A172 (cell line): ENCODE measurements around the gene ST6GALNAC2. TPM values are rescaled to one million over a fixed set of nuclear protein-coding genes. Genes with fewer than 3 reads are reported as not detected.
A peak's percentile ranks its signal among the peaks of the same experiment; 100 is the strongest.
"Not testable (repeated sequence)": the region's sequence is repeated elsewhere in the genome, so short reads cannot be mapped to it uniquely, and the experiment has no call there.

ENCODE experiments used
- DNase-seq: peaks from one replicate; pipeline ENCODE4 v3.0.0-alpha.2; 2015; ENCODE audit warnings: low spot score
- total RNA-seq: library from RNA; depleted of rRNA; stranded (reverse); fragments of >200 nt; shearing (Covaris generic); gene quantifications from 2 replicates; pipeline ENCODE4 v1.2.3, GENCODE V29; 2014; rRNA removed

The ST6GALNAC2 gene
- 5.1 and 6.8 TPM in 2 replicates for total RNA-seq

DNA sequence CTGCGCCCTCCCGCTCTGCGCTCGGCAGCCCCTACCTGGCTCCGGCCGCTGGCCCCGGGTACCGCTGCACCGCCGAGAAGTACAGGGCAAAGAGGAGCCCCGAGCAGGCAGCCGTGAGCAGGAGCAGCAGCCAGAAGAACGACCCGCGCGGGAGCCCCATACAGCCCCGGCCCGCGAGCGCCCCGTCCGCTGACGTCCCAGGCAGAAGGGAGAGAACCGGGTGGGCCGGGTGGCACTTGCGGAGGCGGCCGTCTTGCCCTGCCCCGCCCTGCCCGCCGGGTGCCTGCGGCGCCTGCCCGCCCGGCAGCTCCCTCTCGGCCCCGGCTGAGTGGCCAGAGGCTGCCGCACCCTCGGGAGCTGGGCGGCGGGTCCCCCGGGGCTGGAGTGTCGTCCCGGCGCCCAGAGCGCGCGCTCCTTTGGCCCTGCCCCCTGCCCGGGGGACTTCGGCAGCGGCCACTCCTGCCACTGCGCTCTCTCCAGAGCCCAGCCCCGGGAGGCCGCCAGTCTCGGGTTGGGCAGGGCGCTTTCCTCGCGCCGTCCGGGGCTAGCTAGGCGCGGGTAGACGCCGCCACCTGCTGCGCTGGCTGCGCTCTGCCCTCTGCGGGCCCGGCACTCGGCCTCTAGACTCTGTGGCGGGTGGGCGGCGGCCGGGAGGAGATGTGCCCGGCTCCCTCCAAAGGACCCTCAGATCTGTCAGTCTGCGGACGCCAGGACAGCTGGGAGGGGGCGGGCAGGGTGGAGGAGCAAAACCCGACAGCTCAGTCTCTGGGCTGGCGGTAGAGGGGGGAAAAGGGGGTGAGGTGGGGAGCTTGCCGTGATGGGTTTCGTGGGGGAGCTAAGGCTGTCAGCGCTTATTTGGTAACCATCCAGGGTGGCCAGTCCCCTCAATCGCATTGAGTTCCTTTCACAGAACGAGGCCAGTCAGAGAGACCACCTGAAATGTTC, at the start of gene ST6GALNAC2:
Gene ST6GALNAC2 (minus strand): TSS at position 212 of the 945 bp plus-strand sequence. CDS start 52 bp downstream, at position 160.
- peak; percentile 53 for DNase-seq

- DNase-seq: no peak
Measured at GRCh38 chr17:76635039-76635438, 49.4 kb upstream of the ST6GALNAC2 start.

DNA sequence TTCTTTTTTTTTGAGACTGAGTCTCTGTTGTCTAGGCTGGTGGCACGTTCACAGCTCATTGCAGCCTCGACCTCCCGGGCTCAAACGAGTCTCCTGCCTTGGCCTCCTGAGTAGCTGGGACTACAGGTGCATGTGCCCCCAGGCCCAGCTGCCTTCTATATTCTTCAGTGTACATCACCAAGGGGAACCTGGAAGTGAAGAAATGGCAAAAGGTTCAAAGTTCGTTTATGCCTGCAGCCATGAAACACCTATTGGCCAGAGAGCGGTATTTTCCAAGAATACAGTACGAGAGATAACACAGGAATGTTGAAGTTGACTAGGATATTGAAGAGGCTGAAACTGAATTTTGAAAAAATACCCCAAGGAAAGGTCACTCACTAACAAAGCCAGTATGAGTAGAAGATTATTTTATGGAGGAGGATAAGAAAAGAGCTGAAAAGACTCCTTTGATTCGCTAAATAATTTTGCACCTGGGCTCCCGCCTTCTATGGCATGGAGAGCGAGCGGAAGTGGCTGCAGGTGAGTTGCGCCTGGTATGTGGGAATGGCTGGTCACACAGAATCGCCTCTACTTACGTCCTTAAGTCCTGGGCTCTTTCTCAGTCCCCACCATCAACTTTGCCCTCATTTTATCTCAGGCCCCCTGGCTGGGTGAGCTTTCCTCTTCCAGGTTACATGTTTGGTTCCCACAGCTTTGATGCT, 48.1 kb upstream of the ST6GALNAC2 start:
- no peak for DNase-seq

DNA sequence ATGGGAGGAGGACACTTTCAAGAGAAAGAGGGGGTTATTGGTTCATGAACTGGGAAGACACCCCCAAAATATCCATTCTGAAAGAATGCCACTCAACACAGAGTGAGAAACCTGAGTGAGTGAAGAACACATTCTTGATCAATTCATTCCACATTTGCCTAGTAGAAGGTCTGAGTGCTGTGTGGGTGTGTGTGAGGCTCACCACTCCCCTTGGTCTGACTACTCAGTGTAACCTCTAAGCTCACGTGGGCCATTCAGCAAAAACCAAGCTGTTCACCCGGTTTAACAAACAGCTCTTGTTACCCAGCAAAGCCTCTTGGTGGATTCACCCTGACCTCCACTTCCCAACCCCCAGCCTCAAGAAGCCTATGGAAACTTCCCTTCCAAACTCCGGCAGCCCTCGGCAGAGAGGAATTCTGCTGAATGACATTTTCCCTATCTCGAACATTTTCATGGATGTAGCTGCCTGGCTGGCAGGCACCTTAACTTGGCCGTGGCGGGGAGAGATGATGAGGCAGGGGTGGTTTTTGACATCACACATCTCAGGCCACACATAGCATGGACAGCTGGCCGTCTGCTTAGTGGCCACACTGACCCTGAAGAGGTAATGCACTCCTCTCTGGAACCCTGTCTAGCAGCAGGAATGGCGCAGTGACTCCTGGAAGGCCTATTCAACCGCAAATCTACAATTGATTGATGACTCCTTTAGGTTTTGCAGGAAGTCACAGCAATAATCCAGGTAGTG, 46.3 kb upstream of the ST6GALNAC2 start:
- no peak for DNase-seq

DNA sequence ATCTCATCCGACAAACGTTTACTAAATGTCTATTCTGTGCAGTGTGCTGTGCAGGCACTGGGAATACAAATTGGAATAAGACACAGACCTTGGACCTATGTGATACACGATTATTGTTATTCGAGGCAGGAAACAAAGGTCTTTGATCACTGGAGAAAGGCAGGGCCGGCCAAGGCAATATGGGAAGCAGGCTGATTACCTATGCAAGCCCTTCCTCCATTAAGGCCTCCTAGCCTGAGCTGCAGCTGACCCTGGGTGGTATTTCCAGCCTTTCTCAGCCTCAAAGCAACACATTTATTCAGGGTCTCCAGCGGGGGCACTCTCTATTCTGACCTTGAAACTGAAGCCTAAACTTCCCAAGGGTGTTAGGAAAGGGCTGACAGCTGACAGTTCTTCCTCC, 44.5 kb upstream of the ST6GALNAC2 start:
- no peak for DNase-seq

DNA sequence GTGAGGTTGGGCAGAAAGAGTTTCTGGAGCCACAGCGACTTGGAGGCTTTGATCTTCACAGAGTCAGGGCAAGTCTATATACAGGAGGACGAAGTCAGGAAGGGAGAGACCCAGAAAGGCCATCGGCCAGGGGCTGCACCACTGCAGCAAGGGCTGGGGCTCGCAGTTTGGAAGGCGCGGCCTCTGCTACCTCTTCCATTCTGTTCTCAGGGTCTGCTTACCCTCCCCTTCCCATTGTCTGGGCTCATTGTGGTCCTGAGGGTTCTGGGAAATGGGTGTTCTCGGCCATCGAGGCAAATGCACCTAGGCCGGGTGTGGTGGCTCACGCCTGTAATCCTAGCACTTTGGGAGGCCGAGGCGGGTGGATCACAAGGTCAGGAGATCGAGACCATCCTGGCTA, 41.9 kb upstream of the ST6GALNAC2 start:
- DNase-seq: no peak

- DNase-seq: no peak
Measured at GRCh38 chr17:76626442-76626841, 40.8 kb upstream of the ST6GALNAC2 start.

DNA sequence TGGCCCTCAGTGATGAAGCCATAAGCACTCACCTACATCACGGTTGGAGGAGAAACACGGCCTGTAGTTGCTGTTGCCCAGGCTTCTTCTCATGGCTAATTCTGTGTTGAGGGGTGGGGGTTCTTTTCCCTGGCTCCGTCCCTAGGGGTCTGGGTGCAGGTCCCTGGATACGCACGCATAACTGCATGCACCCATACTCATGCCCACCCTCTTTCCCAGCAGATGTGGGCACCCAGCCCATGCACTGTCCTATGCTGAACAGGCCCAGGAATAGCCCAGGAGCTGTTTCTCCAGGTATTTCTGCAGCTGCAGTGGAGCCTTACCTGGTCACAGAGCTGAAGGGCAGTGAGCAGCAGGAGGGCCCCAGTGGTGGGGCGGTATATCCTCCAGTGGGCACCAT, 39.8 kb upstream of the ST6GALNAC2 start:
- no peak for DNase-seq

GRCh38 chr17:76623271-76624146, 37.8 kb upstream of the ST6GALNAC2 start:
- DNase-seq: peak; percentile 61

- DNase-seq: no peak
Measured at GRCh38 chr17:76617838-76618237, 32.2 kb upstream of the ST6GALNAC2 start.

DNA sequence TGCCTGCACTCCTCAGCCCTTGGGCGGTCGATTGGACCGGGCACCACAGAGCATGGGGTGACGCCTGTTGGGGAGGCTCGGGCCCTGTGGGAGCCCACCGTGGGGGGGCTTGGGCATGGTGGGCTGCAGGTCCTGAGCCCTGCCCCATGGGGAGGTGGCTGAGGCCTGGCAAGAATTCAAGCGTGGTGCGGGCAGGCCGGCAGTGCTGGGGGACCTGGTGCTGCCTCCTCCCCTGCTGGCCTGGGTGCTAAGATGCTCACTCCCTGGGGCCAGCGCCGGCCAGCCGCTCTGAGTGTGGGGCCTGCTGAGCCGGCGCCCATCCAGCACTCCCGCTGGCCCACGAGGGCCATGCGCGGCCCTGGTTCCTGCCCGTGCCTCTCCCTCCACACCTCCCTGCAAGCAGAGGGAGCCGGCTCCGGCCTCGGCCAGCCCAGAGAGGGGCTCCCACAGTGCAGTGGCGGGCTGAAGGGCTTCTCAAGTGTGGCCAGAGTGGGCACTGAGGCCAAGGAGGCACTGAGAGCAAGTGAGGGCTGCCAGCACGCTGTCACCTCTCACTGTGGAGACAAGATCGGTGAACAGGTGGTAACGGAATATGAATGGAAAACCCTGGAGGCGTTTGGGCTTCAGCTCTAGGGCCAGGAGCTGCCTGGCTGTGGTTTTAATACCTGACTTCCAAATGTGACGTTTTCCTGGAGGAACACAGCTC, 29.4 kb upstream of the ST6GALNAC2 start:
- DNase-seq: no peak

DNA sequence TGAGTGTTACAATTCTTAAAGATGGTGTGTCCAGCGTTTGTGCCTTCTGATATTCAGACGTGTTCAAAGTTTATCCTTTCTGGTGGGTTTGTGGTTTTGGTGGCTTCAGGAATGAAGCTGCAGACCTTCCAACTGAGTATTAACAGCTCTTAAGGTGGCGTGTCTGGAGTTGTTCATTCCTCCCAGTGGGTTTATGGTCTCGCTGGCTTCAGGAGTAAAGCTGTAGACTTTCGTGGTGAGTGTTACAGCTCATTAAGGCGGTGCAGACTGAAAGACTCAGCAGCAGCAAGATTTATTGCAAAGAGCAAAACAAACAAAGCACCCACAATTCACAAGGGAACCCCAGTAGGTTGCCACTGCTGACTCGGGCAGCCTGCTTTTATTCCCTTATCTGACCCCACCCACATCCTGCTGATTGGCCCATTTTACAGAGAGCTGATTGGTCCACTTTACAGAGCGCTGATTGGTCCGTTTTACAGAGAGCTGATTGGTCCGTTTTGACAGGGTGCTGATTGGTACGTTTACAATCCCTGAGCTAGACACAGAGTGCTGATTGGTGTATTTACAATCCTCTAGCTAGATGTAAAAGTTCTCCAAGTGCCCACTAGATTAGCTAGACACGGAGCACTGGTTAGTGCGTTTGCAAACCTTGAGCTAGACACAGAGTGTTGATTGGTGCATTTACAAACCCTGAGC, 28.6 kb upstream of the ST6GALNAC2 start:
- DNase-seq: peak; percentile 23

DNA sequence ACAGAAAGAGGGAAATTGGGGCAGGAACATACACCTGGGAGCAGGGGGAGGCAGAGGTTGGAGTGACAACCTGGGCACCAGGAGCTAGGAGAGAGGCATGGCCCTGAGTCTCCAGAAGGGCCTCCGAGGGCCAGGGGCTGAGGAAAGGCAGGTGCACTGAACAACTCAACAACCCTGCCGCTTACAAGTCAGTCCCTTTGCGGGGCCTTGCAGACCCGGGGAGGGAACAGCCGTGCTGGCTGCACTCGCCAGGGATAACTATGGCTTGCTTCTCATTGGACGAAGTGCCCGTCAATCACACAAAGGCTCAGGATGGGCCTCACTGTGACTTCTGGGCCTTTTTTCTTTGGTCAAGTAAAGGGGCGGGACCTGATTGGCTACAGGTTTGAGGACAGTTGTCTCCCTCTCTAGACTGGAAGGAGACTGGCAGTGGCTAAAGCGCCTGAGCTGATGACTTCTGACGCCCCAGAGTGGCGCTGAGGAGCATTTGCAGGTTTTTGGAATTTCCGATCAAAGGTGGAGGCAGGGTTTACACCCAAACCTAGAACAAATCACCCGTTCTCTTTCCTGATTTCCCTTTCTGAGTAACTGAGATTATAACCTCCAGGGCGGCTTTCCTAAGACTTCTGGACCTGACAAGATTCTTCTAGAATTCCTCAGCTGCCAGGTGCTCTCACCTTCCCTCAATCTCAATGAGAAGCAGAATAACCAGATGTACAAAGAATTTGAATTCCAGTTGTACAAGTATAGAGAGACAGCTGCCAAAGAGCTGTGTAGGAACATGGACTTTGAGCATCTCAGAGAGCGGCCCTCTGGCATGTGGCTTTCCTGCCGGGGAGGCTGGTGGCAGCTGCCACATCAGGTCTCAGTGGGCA, 27.6 kb upstream of the ST6GALNAC2 start:
- DNase-seq: no peak

DNA sequence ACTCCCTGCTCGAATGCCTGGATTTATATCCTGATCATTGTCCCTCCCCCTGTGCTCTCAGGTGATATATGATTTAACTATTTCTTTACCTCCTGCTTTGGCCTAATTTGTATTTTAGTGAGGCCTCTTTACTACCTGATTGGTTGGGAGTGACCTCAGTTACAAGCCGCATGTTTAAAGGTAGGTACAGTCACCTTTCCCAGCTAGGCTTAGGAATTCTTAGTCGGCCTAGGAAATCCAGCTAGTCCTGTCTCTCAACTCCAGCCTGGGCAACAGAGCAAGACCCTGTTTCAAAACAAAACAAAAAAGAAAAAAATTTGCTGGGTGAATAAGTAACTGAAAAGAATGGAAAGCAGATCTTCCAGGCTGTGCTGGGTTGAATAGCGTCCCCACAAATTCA, 26.8 kb upstream of the ST6GALNAC2 start:
- DNase-seq: no peak

DNA sequence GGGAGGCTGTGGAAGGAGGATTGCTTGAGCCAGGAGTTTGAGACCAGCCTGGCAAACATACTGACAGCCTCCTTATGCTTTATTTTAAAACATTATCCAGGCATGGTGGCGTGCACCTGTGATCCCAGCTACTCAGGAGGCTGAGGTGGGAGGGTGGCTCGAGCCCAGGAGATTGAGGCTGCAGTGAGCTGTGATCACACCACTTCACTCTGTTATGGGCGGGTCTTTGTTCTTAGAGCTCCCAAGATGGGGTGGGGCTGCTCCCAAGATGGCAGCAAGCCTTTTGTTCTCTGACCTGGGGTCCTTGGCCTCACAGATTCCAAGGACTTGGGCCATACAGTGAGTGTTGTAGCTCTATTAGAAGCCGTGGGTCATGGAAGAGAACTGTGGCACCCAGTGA, 26.1 kb upstream of the ST6GALNAC2 start:
- no peak for DNase-seq

- DNase-seq: not testable (repeated sequence)
Measured at GRCh38 chr17:76611080-76611749, 25.6 kb upstream of the ST6GALNAC2 start.

DNA sequence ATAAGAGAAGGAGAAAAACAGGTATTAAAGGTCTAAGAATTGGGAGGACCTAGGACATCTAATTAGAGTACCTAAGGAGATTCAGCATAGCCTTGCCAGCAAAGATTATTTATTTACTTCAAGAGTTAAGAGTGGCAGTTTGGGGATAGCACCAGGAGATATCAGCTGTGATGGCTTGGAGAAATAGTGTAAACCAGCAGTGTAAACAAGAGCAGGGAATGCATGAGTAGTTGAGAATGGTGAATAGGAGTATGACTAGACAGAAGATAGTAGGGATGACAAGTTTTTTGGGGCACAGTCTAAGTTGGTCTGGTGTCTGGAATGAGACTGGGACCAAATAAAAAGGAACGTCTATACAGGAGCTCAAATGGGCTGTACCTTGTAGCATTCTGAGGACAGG, 21.0 kb upstream of the ST6GALNAC2 start:
- DNase-seq: not testable (repeated sequence)

DNA sequence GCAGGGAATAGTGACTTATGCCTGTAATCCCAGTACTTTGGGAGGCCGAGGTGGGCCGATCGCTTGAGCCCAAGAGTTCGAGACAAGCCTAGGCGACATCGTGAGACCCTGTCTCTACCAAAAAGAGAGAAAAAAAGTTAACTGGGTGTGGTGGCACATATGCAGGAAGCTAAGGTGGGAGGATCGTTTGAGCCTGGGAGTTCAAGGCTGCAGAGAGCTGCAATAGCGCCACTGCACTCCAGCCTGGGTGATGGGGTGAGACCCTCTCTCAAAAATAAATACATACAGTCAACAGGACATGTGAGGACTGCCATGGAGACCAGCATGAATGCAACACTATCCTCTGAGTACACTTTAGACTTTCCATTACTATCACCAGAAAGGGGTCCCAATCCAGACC, 15.4 kb upstream of the ST6GALNAC2 start:
- DNase-seq: no peak
